ENCODE data around the gene LRPAP1. TPM values are rescaled to one million over a fixed set of nuclear protein-coding genes. Genes with fewer than 3 reads are reported as not detected.

LRPAP1 gene, protein sequence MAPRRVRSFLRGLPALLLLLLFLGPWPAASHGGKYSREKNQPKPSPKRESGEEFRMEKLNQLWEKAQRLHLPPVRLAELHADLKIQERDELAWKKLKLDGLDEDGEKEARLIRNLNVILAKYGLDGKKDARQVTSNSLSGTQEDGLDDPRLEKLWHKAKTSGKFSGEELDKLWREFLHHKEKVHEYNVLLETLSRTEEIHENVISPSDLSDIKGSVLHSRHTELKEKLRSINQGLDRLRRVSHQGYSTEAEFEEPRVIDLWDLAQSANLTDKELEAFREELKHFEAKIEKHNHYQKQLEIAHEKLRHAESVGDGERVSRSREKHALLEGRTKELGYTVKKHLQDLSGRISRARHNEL
- 91.9 and 93.9 TPM in 2 replicates for total RNA-seq

DNA sequence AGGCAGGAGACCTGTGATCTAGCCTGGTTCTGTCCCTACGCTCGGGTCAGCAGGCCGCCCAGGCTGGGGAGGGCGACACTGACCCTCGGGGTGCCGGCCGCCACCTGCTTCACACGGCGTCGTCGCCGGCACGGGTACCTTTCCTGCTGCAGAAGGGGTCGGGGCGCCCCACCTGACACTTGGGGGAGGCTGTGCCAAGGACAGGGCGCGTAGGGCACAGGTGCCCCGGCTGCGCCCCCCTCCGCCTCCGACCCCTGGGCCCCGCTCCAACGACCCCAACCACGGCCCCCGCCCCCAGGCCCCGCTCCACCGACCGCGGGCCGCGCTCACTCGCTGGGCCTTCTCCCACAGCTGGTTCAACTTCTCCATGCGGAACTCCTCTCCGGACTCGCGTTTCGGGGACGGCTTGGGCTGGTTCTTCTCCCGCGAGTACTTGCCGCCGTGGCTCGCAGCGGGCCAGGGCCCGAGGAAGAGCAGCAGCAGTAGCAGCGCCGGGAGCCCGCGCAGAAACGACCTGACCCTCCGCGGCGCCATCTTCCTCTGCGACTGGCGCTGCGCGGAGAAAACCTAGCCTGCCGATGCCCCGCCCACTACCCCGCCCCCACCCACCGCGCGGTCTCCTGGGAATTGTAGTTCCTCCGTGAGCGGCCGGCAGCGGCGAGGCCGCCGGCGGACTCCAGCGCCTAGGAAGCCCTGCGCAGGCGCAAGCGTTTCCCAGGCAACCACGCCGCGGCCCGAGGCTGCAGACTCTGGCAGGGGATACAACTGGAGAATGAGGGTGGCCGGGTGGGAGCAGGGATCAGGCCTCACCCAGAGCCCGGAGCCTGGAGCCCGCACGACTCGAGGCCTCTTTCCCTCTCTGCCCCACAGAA lies at the start of gene LRPAP1:
LRPAP1 (minus strand) TSS at position 544 of the 872 bp plus-strand sequence; CDS start at position 534, 10 bp downstream.

DNA sequence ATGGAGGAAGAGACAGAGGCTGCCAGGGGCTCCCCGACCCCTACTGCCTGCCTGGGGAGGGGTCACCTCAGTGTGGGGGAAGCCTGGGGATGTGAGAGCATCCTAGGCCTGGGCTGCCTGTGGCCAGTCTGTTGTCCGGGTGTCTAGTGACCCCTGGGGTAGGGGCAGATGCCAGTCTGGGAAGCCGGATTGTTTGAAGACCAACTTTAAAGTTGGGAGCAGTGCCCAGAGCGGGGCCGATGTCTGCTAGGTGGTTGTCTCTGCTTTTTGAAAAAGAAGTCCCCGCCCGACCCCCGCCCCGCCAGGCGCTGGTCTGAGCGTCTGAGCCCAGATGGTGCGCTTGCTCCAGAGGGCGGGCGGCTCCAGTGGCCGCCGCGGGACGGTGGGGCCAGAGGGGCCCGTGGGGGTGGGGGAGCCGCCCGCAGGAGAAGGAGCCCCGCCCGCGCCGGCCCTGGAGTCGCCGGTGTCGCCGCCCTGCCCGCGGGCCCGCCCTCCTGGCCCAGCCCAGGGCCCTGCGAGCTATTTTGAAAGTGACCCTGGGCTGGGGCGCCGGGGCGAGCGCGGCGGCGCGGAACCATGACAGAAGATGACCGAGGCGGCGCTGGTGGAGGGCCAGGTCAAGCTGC lies 69.3 kb downstream of the LRPAP1 start, which contains the start of gene DOK7:
DOK7 (plus strand) TSS at position 517 of the 626 bp plus-strand sequence; CDS start at position 587, 70 bp downstream.

Other genes starting within 250 kb of the LRPAP1 start
- gene RGS12, start 239.4 kb downstream of the LRPAP1 start, total RNA-seq, result 53.2 and 59.4 TPM in 2 replicates
- gene HGFAC, start 90.5 kb downstream of the LRPAP1 start, total RNA-seq, result 0.47 TPM in 1 of 2 replicates, not detected in the other
- not detected in 2 replicates for gene DOK7, start 69.1 kb downstream of the LRPAP1 start, total RNA-seq
- gene ADRA2C, start 234.0 kb upstream of the LRPAP1 start, total RNA-seq, result 0.18 and 0.38 TPM in 2 replicates